HEK293 (cell line): ENCODE measurements around the gene ECI1.

Source experiments
- CTCF ChIP-seq: fragments of 450-650 bp; formaldehyde crosslinking; IDR thresholded peaks from 2 replicates; pipeline ENCODE4 v1.5.1; 2016; ENCODE audit warnings: missing biosample characterization, missing genetic modification characterization
- GLIS2 ChIP-seq: fragments of 450-650 bp; formaldehyde crosslinking; IDR thresholded peaks from 2 replicates; pipeline ENCODE4 v1.5.1; 2016; ENCODE audit warnings: missing biosample characterization, missing genetic modification characterization
- TCF7L2 ChIP-seq: IDR thresholded peaks from 2 replicates; pipeline ENCODE4 v1.6.1; 2011; ENCODE audit warnings: low read depth, mild to moderate bottlenecking, inconsistent platforms, low read length, moderate library complexity, borderline replicate concordance
- ZBTB20 ChIP-seq: fragments of 450-650 bp; formaldehyde crosslinking; IDR thresholded peaks from 2 replicates; pipeline ENCODE4 v1.5.1; 2016; ENCODE audit warnings: missing biosample characterization, missing genetic modification characterization
- ZNF138 ChIP-seq: fragments of 450-650 bp; formaldehyde crosslinking; IDR thresholded peaks from 2 replicates; pipeline ENCODE4 v1.5.1; 2016; ENCODE audit warnings: missing biosample characterization, missing genetic modification characterization, borderline replicate concordance
- ZNF202 ChIP-seq: fragments of 450-650 bp; formaldehyde crosslinking; IDR thresholded peaks from 2 replicates; pipeline ENCODE4 v1.5.1; 2016; ENCODE audit warnings: missing biosample characterization, missing genetic modification characterization, borderline replicate concordance
- ZNF423 ChIP-seq: fragments of 450-650 bp; formaldehyde crosslinking; IDR thresholded peaks from 2 replicates; pipeline ENCODE4 v1.5.1; 2016; ENCODE audit warnings: missing biosample characterization, missing genetic modification characterization
- ZNF544 ChIP-seq: fragments of 450-650 bp; formaldehyde crosslinking; IDR thresholded peaks from 2 replicates; pipeline ENCODE4 v1.5.0; 2017; ENCODE audit warnings: missing biosample characterization, missing genetic modification characterization
- ZNF549 ChIP-seq: fragments of 450-650 bp; IDR thresholded peaks from 2 replicates; pipeline ENCODE4 v1.5.1; 2018; ENCODE audit warnings: missing biosample characterization, missing genetic modification characterization, mild to moderate bottlenecking, inconsistent platforms, moderate library complexity
- TF ChIP-seq, protein P1 (sequence below): fragments of 450-650 bp; formaldehyde crosslinking; IDR thresholded peaks from 2 replicates; pipeline ENCODE4 v1.5.1; 2016; ENCODE audit warnings: missing biosample characterization, missing genetic modification characterization

DNA sequence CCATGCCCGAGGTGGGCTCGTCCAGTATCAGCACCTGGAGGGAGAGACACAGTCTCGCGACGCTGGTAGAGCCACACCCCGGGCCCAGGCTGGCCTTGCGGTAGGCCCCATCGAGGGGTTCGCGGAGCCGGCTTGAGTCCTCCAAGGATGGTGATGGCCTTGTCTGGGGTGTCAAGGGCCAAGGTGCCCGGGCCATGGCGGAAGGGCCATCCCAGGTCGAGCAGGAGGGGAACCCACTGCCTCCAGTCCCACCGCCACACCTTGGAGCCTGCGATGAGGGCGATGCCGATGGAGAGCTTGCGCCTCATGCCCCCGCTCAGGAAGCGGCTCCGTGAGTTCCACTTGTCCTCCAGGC lies 46.1 kb upstream of the ECI1 start:
- no peak for TF ChIP-seq TCF7L2
- no peak for TF ChIP-seq ZNF138 (tag by site-specific recombination)
- TF ChIP-seq ZNF544 (tag by site-specific recombination): no peak
- TF ChIP-seq ZBTB20: no peak
- no peak for TF ChIP-seq GLIS2 (tag by site-specific recombination)
- TF ChIP-seq CTCF (tag by site-specific recombination): no peak
- TF ChIP-seq, protein P1, sequence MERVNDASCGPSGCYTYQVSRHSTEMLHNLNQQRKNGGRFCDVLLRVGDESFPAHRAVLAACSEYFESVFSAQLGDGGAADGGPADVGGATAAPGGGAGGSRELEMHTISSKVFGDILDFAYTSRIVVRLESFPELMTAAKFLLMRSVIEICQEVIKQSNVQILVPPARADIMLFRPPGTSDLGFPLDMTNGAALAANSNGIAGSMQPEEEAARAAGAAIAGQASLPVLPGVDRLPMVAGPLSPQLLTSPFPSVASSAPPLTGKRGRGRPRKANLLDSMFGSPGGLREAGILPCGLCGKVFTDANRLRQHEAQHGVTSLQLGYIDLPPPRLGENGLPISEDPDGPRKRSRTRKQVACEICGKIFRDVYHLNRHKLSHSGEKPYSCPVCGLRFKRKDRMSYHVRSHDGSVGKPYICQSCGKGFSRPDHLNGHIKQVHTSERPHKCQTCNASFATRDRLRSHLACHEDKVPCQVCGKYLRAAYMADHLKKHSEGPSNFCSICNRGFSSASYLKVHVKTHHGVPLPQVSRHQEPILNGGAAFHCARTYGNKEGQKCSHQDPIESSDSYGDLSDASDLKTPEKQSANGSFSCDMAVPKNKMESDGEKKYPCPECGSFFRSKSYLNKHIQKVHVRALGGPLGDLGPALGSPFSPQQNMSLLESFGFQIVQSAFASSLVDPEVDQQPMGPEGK: no peak
- TF ChIP-seq ZNF202: no peak
- no peak for TF ChIP-seq ZNF423 (tag by site-specific recombination)
- TF ChIP-seq ZNF549 (tag by site-specific recombination): no peak
